ENCODE measurements around the gene CASQ2. TPM values are rescaled to one million over a fixed set of nuclear protein-coding genes. Genes with fewer than 3 reads are reported as not detected.
A peak's percentile ranks its signal among the peaks of the same experiment; 100 is the strongest.

CASQ2 gene
- total RNA-seq, 1 experiment from 2014 or later: 0.42 TPM

DNA sequence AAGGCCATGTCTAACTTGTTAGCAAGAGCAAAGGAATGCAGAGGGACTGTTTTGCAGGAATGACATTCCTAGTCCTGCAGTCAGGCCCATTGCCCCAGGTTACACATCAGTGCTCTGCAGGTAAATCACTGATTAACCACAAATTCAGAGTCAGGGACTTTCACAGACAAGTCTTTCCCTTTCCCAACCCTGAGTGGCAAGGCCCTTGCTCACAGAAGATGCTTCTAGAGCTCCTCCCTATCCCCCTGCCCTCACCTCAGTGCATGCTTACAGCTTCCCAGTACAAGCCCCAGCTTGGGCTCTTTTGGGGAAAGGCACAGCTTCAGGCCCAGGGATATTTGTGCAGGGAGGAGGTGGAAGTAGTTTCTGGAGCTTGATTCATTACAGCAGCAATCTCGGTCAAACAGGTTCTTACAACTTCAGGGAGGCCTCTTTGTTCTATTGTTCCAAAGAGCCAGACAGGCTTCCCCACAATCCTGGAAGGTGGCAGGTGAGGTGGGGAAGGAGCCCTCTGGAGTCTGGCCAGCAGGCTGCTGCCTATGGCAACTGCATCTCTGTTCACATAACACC is 53.9 kb downstream of the CASQ2 start:
- DNase-seq (ENCODE audit: low read depth, low spot score): no peak
- in situ Hi-C loops (cut with HindIII; ENCODE audit: low pct_unique_long_range_greater_than_20kb, low sequenced_read_pairs): no loop called here

GRCh38 chr1:115713906-115714305 is 54.6 kb downstream of the CASQ2 start:
- DNase-seq (ENCODE audit: low read depth, low spot score): no peak
- in situ Hi-C loops (cut with HindIII; ENCODE audit: low pct_unique_long_range_greater_than_20kb, low sequenced_read_pairs): no loop called here

GRCh38 chr1:115712911-115713609 is 55.5 kb downstream of the CASQ2 start:
- DNase-seq (ENCODE audit: low read depth, low spot score): no peak
- in situ Hi-C loops (cut with HindIII; ENCODE audit: low pct_unique_long_range_greater_than_20kb, low sequenced_read_pairs): no loop called here

DNA sequence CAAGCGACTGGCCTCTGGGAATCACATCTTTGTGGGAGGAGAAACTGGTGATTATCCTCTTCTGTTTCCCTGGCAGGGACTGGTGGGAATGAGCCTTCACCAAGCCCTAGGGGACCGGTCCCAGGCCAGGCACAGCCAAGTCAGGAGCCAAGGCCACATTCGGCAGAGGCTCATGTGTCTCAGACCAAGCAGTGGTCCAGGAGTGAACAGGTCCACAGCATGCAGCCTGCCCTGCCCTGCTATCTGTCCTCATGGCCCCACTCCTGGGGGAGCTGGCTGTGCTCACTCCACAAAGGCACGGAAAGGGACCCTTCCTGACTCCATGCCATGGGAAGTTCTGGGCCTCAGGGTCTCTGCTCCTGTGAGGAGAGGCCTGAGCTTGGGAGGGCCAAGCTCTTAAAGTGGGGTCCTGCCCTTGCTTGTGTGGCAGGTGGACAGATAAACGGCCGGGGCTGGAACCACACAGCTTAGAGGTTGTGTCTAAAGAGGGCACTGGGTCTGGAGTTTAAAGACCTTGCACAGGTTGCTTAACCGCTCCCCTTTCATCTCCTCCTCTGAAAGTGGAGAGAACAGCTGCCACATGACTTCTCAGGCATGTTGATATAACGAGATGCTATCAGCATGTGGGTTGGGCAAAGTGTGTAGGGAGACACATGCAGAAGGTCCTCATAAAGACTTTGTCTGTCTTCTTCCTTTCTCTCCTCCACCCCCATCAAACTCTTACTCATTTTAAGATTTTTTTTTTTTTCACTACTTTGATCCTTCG is 57.5 kb downstream of the CASQ2 start:
- in situ Hi-C loops (cut with HindIII; ENCODE audit: low pct_unique_long_range_greater_than_20kb, low sequenced_read_pairs): no loop called here
- no peak for DNase-seq (ENCODE audit: low read depth, low spot score)

DNA sequence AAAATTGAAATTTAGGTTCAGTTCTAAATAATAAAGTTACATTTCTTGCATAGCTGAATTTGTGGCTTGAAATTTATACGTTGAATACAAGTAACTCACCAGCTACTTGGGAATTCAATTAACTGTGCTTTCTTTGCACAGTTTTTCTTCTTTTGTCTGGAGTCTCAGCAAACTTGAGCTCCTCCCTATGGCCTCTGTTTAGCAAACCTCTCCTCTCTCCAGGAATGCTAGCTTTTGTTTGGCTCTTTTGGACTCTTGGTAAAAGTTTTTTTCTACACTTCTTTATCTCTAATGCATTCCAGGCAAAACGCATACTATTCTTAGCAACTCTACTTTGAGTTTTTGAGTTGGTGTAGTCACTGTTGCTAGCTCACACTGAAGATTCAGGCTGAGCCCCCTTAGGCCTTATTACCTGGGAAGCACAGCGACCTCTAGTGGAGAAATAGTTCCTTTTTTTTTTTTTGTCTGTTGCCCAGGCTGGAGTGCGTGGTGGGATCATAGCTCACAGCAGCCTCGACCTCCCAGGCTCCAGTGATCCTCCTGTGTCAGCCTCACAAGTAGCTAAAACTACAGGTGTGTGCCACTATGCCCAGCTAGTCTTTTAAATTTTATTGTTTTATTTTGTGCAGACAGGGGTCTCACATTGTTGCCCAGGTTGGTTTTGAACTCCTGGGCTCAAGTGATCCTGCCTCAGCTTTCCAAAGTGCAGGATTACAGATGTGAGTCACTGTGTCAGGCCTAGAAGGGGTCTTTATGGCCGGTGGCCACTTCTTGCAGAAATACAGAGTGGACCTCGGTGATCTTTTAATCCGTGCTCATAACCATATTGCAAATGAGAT is 61.7 kb downstream of the CASQ2 start:
- DNase-seq (ENCODE audit: low read depth, low spot score): peak; percentile 67
- in situ Hi-C loops (cut with HindIII; ENCODE audit: low pct_unique_long_range_greater_than_20kb, low sequenced_read_pairs): no loop called here

DNA sequence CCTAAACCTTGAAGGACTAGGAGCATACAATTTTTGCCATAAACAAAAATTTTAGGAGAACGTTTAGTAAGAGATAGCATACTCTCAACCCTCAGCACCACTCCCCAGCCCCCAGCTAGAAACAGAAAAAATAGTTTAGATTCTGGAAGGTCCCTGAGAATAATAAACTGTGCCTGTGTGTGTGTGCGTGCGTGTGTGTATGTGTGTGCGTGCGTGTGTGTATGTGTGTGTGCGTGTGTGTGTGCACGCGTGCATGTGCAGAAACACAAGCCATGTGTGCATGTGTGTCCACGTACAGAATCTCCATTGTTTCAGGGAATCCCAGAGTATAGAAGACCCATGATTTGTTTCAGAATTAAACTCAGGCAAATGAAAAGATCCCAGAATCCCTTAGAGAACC is 62.6 kb downstream of the CASQ2 start:
- no peak for DNase-seq (ENCODE audit: low read depth, low spot score)
- in situ Hi-C loops (cut with HindIII; ENCODE audit: low pct_unique_long_range_greater_than_20kb, low sequenced_read_pairs): no loop called here

DNA sequence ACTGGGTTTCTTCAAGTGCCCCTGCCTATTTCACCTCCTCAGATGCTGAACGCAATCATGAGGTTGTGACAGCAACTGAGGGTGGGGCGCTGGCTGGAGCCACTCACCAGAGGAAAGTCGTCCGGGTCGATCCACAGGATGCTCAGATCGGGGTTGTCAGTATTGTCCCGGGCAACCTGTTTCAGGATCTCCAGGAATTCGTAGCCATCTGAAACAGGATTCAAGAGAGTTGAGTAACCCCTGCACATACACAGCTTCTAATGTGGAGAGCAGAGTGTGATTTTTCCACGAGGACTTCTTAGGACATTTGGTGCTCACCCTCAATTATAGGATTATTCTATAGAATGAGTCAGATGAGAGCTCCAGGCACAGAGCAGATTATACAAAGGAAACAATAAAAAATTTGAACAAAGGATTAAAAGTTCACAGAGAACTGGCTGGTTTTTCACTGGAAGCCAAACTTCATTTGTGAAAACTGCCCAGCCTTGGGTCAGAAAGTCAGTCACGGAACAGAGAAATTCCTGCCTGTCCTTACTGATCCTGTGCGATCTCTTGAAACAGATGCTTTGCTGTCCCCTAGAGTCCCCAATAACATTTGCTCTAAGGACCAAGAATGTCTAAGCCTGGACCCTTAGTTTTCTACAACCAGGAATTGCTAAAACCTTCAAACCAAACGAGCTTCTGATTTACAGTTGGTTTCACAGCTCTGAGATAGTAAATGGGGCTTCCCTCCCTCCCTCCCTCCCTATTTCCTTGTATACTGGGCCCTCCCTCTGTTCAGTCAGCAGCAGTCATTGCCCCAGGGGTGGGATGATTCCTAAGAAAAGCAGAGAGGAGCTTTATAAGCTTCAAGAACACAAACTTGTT is 63.2 kb downstream of the CASQ2 start:
- DNase-seq (ENCODE audit: low read depth, low spot score): peak; percentile 45
- in situ Hi-C loops (cut with HindIII; ENCODE audit: low pct_unique_long_range_greater_than_20kb, low sequenced_read_pairs): no loop called here

DNA sequence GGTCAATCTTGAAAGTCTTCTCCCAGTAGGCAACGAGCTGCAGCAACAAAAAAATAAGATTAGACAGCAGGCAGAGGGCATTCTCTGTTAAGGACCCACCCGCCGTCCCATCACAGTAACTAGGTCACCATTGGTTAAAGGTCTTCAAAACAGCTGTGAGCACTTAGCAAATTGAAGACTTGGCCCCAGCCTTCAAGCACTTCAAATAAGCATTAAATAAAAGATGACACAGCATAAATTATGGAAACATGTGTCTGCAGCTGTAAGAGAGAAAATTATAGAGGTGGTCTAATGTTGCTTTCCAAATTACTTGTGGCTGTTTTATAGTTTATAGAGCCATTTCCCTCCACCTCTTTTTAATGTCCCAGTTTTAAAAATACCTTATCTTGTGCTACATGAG is 65.6 kb downstream of the CASQ2 start:
- in situ Hi-C loops (cut with HindIII; ENCODE audit: low pct_unique_long_range_greater_than_20kb, low sequenced_read_pairs): no loop called here

GRCh38 chr1:115701090-115701489 is 67.4 kb downstream of the CASQ2 start:
- no peak for DNase-seq (ENCODE audit: low read depth, low spot score)
- in situ Hi-C loops (cut with HindIII; ENCODE audit: low pct_unique_long_range_greater_than_20kb, low sequenced_read_pairs): no loop called here

More for the DNA sequence above, 65.6 kb downstream of the CASQ2 start:
- DNase-seq (ENCODE audit: low read depth, low spot score): no peak

DNA sequence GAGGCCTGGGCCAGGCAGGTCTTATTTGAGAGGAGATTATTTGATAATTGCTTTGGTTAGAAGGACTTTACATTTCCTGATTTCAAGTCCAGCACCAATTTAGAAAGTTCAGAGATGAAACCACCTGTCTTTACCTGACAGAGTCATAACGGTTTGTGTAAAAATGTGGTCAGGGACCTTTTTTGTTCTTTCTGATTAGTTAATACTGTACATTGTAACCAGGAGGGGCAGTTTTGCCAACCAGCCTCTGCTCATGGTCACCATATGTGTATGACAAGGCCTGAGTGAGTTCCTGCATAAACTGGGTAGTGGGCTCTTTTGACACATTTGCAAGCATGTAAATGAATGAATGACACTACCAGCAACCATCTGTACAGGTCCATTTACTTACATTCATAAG is 70.9 kb downstream of the CASQ2 start:
- in situ Hi-C loops (cut with HindIII; ENCODE audit: low pct_unique_long_range_greater_than_20kb, low sequenced_read_pairs): no loop called here
- DNase-seq (ENCODE audit: low read depth, low spot score): no peak

GRCh38 chr1:115694805-115695204 is 73.7 kb downstream of the CASQ2 start:
- in situ Hi-C loops (cut with HindIII; ENCODE audit: low pct_unique_long_range_greater_than_20kb, low sequenced_read_pairs): no loop called here
- no peak for DNase-seq (ENCODE audit: low read depth, low spot score)

DNA sequence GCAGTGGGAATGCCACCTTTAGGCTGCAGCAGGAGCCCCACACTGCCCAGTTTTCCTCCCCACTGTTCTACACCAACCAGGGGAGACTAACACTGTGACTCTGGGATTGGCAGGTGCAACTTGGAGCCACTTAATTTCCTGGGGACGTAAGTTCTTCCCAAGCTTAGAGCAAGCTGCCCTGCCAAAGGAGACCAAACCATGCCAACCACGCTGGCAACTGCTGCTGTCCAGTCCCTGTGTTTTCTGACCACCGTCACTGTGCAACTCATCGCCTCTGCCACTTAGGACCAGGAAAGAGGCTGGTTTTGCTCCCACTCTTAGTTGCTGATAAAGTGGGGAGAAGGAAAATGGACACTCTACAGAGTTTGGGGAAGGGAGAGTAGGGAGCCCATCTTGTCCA is 76.3 kb downstream of the CASQ2 start:
- no peak for DNase-seq (ENCODE audit: low read depth, low spot score)
- in situ Hi-C loops (cut with HindIII; ENCODE audit: low pct_unique_long_range_greater_than_20kb, low sequenced_read_pairs): no loop called here

DNA sequence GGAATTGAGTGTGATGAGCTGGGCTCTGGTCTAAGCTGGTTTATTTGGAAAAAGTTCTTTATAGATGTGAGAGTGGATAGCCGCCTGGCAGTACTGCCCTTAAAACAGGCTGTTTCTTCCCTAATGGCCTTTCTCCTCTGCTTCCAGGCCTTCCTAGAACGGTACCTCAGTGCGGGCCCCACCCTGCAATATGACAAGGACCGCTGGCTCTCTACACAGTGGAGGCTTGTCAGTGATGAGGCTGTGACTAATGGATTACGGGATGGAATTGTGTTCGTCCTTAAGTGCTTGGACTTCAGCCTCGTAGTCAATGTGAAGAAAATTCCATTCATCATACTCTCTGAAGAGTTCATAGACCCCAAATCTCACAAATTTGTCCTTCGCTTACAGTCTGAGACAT is 77.5 kb downstream of the CASQ2 start:
- in situ Hi-C loops (cut with HindIII; ENCODE audit: low pct_unique_long_range_greater_than_20kb, low sequenced_read_pairs): no loop called here

GRCh38 chr1:115687744-115688143 is 80.8 kb downstream of the CASQ2 start:
- in situ Hi-C loops (cut with HindIII; ENCODE audit: low pct_unique_long_range_greater_than_20kb, low sequenced_read_pairs): no loop called here
- DNase-seq (ENCODE audit: low read depth, low spot score): no peak

More for the DNA sequence above, 77.5 kb downstream of the CASQ2 start:
- no peak for DNase-seq (ENCODE audit: low read depth, low spot score)

DNA sequence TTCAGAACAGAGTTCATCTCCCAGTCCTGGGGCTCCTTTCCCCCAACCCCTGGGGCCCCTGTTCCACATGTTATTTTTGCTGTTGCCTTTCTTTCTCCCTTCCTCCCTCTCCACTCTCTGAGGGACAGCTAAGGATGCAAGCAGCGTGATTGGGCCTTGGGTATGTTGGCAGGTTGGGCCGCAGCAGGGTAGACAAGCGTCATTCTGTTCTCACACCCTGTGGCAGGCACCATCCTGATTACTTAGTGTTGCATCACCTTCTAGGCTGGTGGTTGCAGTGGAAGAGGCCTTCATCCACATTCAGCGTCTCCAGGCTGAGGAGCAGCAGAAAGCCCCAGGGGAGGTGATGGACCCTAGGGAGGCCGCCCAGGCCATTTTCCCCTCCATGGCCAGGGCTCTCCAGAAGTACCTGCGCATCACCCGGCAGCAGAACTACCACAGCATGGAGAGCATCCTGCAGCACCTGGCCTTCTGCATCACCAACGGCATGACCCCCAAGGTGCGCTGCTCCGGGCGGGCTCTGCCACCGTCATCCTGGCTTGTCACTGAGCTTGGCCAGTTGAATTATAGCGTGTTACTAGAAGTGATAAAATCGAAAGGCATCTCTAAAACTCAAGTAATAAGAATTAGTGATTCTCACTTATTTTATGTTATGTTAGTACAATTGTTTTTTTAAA is 83.3 kb downstream of the CASQ2 start:
- no peak for DNase-seq (ENCODE audit: low read depth, low spot score)
- in situ Hi-C loops (cut with HindIII; ENCODE audit: low pct_unique_long_range_greater_than_20kb, low sequenced_read_pairs): no loop called here

DNA sequence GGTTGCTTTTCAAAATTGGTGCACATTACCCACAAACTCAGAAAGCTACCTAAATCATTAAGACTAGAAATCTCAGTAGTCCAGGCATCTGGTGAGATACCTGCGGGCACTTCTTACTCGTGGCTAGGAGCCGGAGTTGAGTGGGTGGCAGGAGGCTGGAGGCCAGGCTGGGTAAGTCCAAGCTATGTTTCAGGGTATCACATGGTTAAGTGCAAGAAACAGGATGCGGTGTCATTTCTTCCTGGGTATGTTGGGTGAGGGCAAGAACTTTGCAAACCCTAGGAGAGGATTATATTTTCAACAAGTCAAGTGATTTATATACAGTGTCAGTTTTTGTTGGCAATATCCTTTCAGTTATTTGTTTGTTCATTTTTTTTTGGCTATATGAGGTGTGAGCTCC is 85.7 kb downstream of the CASQ2 start:
- in situ Hi-C loops (cut with HindIII; ENCODE audit: low pct_unique_long_range_greater_than_20kb, low sequenced_read_pairs): no loop called here
- no peak for DNase-seq (ENCODE audit: low read depth, low spot score)

- in situ Hi-C loops (cut with HindIII; ENCODE audit: low pct_unique_long_range_greater_than_20kb, low sequenced_read_pairs): no loop called here
- DNase-seq (ENCODE audit: low read depth, low spot score): no peak
These were observed 87.8 kb downstream of the CASQ2 start for GRCh38 chr1:115680730-115681111.

All from SK-MEL-5 (cell line).